ENCODE data around the gene AFAP1.

Gene AFAP1

GRCh38 chr4:7917669-7918068, 22.0 kb downstream of the AFAP1 start:
- TF ChIP-seq, protein P1, sequence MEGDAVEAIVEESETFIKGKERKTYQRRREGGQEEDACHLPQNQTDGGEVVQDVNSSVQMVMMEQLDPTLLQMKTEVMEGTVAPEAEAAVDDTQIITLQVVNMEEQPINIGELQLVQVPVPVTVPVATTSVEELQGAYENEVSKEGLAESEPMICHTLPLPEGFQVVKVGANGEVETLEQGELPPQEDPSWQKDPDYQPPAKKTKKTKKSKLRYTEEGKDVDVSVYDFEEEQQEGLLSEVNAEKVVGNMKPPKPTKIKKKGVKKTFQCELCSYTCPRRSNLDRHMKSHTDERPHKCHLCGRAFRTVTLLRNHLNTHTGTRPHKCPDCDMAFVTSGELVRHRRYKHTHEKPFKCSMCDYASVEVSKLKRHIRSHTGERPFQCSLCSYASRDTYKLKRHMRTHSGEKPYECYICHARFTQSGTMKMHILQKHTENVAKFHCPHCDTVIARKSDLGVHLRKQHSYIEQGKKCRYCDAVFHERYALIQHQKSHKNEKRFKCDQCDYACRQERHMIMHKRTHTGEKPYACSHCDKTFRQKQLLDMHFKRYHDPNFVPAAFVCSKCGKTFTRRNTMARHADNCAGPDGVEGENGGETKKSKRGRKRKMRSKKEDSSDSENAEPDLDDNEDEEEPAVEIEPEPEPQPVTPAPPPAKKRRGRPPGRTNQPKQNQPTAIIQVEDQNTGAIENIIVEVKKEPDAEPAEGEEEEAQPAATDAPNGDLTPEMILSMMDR (IDR thresholded peaks at IDR 0.05; ENCODE audit: low read depth, low read length), result no peak
- no peak overlapping the region for H3K4me3 ChIP-seq (replicated peaks in 1 of 2; ENCODE audit: low read depth in 2 of 2, low read length in 2 of 2)
- no peak for DNase-seq (ENCODE audit: low read depth in 2 of 2)

- H3K4me3 ChIP-seq (replicated peaks in 1 of 2; ENCODE audit: low read depth in 2 of 2, low read length in 2 of 2), result no peak overlapping the region
- DNase-seq (ENCODE audit: low read depth in 2 of 2), result no peak
- TF ChIP-seq, protein P1 (IDR thresholded peaks at IDR 0.05; ENCODE audit: low read depth, low read length), result no peak
Measured at GRCh38 chr4:7915875-7916242, 23.8 kb downstream of the AFAP1 start.

DNA sequence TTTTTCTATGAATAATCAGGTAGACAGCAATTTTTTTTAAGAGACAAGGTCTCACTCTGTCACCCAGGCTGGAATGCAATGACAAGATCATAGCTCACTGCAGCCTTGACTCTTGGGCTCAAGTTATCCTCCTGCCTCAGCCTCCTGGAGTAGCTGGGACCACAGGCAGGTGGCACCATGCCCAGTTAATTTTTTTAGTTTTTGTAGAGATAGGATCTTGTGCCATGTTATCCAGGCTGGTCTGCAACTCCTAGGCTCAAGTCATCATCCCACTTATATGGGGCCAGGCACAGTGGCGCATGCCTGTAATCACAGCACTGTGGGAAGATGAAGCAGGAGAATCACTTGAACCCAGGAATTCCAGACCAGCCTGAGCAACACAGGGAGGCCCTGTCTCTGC, 26.8 kb downstream of the AFAP1 start:
- no peak overlapping the region for H3K4me3 ChIP-seq (replicated peaks in 1 of 2; ENCODE audit: low read depth in 2 of 2, low read length in 2 of 2)
- DNase-seq (ENCODE audit: low read depth in 2 of 2), result no peak
- TF ChIP-seq, protein P1 (IDR thresholded peaks at IDR 0.05; ENCODE audit: low read depth, low read length), result no peak

DNA sequence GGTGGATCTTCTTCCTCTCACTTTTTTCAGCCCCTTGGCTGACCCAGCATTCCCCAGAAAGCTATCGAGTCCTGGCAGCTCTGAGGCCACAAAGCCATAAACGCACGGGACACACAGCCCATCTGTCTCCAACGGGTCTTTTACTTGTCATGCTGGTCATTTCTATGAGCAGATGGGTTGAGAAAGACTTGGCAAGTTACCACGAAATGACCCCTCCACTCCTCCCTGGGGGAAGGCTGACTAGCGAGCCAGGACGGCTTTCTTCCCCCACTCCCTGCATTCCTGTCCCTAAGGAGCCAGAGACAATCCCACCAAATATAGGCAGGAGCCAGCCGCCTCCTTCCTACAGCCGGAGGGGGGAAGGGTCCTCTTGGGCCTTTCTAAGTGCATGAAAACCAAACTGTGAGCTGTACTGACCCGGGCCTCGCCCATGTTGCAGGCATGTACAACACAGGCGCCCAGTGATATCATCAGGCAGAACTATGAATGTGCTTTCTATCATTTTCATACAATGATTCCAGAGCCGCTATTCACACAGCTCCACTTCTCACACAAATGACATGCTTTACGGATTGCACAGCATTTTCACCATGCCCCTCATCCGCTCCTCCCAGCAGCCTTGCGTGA, 28.6 kb downstream of the AFAP1 start:
- TF ChIP-seq, protein P1 (IDR thresholded peaks at IDR 0.05; ENCODE audit: low read depth, low read length), result no peak
- peak; percentile 79 to 96 for DNase-seq (ENCODE audit: low read depth in 2 of 2)
- peak overlapping the region in 1 of 2 donors; percentile 11 for H3K4me3 ChIP-seq (replicated peaks in 1 of 2; ENCODE audit: low read depth in 2 of 2, low read length in 2 of 2)

DNA sequence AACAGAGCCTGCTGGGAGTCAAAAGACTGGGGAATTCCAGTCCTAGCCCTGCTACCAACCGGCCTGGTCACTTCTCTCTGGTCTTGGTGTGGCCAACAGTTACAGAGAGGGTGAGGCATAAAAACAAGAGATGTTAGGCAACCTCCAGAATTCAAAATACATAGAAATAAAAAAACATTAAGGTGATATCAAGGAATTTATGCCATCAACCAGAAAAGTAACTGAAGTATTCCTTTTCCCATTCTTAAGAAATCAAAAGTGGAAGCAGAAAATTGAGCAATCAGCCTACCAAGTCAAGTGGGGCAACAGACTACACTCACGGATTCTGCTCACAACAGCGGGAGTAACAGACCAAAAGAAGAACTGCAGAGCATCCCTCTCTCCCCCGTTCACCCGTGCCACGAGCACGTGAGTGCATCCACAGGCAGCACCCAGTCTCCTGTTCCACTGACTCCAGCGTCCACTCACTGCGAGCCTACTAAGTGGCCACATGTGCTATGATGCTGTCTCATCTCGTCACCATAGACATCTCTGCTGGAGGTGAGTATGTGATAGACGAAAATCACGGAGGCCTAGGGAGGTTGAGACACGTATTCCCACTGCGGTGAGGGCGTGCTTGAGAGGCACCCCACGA, 29.3 kb downstream of the AFAP1 start:
- TF ChIP-seq, protein P1 (IDR thresholded peaks at IDR 0.05; ENCODE audit: low read depth, low read length), result no peak
- peak; percentile 76 to 81 for DNase-seq (ENCODE audit: low read depth in 2 of 2)
- peak overlapping the region in 1 of 2 donors; percentile 11 for H3K4me3 ChIP-seq (replicated peaks in 1 of 2; ENCODE audit: low read depth in 2 of 2, low read length in 2 of 2)

DNA sequence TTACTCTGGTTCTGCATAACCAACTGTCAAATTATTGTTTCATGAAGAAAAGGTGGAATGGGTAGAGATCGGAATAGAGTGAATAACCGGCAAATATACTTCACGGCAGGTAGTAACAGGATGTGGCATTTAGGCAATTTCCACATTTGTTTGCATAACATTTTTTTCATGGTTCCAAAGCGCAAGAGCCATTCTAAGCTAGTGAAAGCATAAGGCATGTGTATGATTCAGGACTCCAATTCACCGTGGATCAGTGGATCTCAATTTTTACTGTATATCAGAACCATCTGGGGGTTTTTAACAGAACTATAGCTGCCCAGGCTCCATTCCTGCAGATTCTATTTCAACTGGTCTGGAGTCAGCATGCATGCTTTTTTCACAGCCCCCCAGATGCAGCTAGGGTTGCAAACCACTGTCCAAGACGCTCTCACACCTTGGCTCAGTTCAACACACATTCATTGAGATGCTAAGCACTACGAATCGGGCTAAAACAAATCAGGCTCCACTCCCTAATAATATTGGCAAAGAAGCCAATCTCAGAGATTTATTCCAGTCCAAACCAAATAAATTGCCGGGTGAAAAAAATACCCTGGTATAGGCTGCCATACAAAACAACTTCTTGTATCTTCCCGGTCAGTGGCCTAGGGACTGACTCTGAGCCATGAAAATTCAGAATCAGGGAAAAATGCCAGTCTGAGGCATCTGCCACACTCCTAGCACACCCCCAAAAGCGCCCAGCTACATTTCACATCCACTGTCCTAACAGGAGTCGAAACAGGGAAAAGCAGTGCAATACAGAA, 30.0 kb downstream of the AFAP1 start:
- TF ChIP-seq, protein P1 (IDR thresholded peaks at IDR 0.05; ENCODE audit: low read depth, low read length), result no peak

More for the DNA sequence above, 30.0 kb downstream of the AFAP1 start:
- DNase-seq (ENCODE audit: low read depth in 2 of 2), result peak in 1 of 2 donors; percentile 47
- H3K4me3 ChIP-seq (replicated peaks in 1 of 2; ENCODE audit: low read depth in 2 of 2, low read length in 2 of 2), result no peak overlapping the region
